RPMI7951 (cell line): ENCODE data around the gene CCDC121. TPM values are rescaled to one million over a fixed set of nuclear protein-coding genes. Genes with fewer than 3 reads are reported as not detected.
"Not testable (repeated sequence)": the region's sequence is repeated elsewhere in the genome, so short reads cannot be mapped to it uniquely, and the experiment has no call there.

ENCODE experiments used
- DNase-seq: peaks from one replicate; pipeline ENCODE4 v3.0.0-alpha.2; 2012; ENCODE audit warnings: low read depth
- total RNA-seq: library from RNA; depleted of rRNA; stranded (reverse); fragments of >200 nt; shearing (Covaris generic); gene quantifications from 2 replicates; pipeline ENCODE4 v1.2.3, GENCODE V29; 2014

The CCDC121 gene
- total RNA-seq, 1 experiment from 2014 or later: 2.2 TPM

- DNase-seq: peak; percentile 34
Observed at GRCh38 chr2:27636766-27637165, 8.0 kb upstream of the CCDC121 start.

GRCh38 chr2:27634291-27634690, 5.5 kb upstream of the CCDC121 start:
- no peak for DNase-seq

GRCh38 chr2:27630257-27630656, 1.4 kb upstream of the CCDC121 start:
- not testable (repeated sequence) for DNase-seq

GRCh38 chr2:27627963-27628766, 647 bp downstream of the CCDC121 start:
- DNase-seq: peak; percentile 75

- DNase-seq: peak; percentile 24
Observed at GRCh38 chr2:27626921-27627320, 1.9 kb downstream of the CCDC121 start.

GRCh38 chr2:27626323-27626722, 2.5 kb downstream of the CCDC121 start:
- not testable (repeated sequence) for DNase-seq

GRCh38 chr2:27624943-27625342, 3.9 kb downstream of the CCDC121 start:
- no peak for DNase-seq

- DNase-seq: peak; percentile 85
Observed at GRCh38 chr2:27622921-27623384, 5.9 kb downstream of the CCDC121 start.

GRCh38 chr2:27621524-27621923, 7.3 kb downstream of the CCDC121 start:
- DNase-seq: no peak

- DNase-seq: no peak
Observed at GRCh38 chr2:27615316-27615715, 13.5 kb downstream of the CCDC121 start.

- no peak for DNase-seq
Observed at GRCh38 chr2:27613985-27614384, 14.8 kb downstream of the CCDC121 start.

- DNase-seq: no peak
Observed at GRCh38 chr2:27606611-27607010, 22.2 kb downstream of the CCDC121 start.

- no peak for DNase-seq
Observed at GRCh38 chr2:27596627-27597026, 32.2 kb downstream of the CCDC121 start.

- DNase-seq: not testable (repeated sequence)
Observed at GRCh38 chr2:27595412-27595811, 33.4 kb downstream of the CCDC121 start.

GRCh38 chr2:27594020-27594703, 34.6 kb downstream of the CCDC121 start:
- DNase-seq: not testable (repeated sequence)

GRCh38 chr2:27593240-27593639, 35.6 kb downstream of the CCDC121 start:
- no peak for DNase-seq

GRCh38 chr2:27591745-27592144, 37.1 kb downstream of the CCDC121 start:
- DNase-seq: no peak

GRCh38 chr2:27588308-27588707, 40.5 kb downstream of the CCDC121 start:
- DNase-seq: no peak

- DNase-seq: no peak
Observed at GRCh38 chr2:27587025-27587424, 41.8 kb downstream of the CCDC121 start.

- no peak for DNase-seq
Observed at GRCh38 chr2:27584597-27584996, 44.2 kb downstream of the CCDC121 start.

GRCh38 chr2:27583390-27583915, 45.4 kb downstream of the CCDC121 start:
- DNase-seq: peak; percentile 23

- peak; percentile 94 for DNase-seq
Observed at GRCh38 chr2:27582695-27583389, 46.0 kb downstream of the CCDC121 start, which contains the start of gene ZNF512. ZNF512 (plus strand) TSS chr2:27583042; CDS start chr2:27583113, 71 bp downstream.
